GM12891 (cell line): Measurements from ENCODE around the gene SMAGP.

ENCODE experiments used
- DNase-seq: peaks from one replicate; pipeline ENCODE4 v3.0.0; 2011; ENCODE audit warnings: low spot score; ENCODE audit not compliant: insufficient read length
- FAIRE-seq: peaks from 2 replicates; lab custom pipeline; 2011; peaks lifted over from hg19 to GRCh38; lab: Jason Lieb, UNC
- PAX5 ChIP-seq: IDR thresholded peaks from 2 replicates; pipeline ENCODE4 v1.6.1; 2011; ENCODE audit warnings: low read length, moderate library complexity, mild to moderate bottlenecking; ENCODE audit not compliant: insufficient read depth, severe bottlenecking
- POLR2A ChIP-seq: IDR thresholded peaks from 2 replicates; pipeline ENCODE4 v1.6.1; 2011; ENCODE audit warnings: low read depth, low read length, control low read depth
- POLR2AphosphoS5 ChIP-seq: IDR thresholded peaks from 2 replicates; pipeline ENCODE4 v1.6.1; 2011; ENCODE audit warnings: low read depth, low read length, control low read depth
- POU2F2 ChIP-seq: IDR thresholded peaks from 2 replicates; pipeline ENCODE4 v1.6.1; 2011; ENCODE audit warnings: low read depth, mild to moderate bottlenecking, control low read depth, low read length, moderate library complexity
- SPI1 ChIP-seq: IDR thresholded peaks from 2 replicates; pipeline ENCODE4 v1.6.1; 2011; ENCODE audit warnings: low read depth, low read length, control low read depth
- TAF1 ChIP-seq: IDR thresholded peaks from 2 replicates; pipeline ENCODE4 v1.6.1; 2011; ENCODE audit warnings: low read depth, low read length, control low read depth

SMAGP gene

GRCh38 chr12:51254536-51254935 is 15.7 kb downstream of the SMAGP start:
- no peak for FAIRE-seq
- no peak for DNase-seq
- TF ChIP-seq POLR2A (no peak), POU2F2 (no peak), SPI1 (no peak), PAX5 (no peak), POLR2AphosphoS5 (no peak), TAF1 (no peak)

GRCh38 chr12:51253276-51253675 is 16.9 kb downstream of the SMAGP start:
- TF ChIP-seq PAX5, result no peak
- no peak for TF ChIP-seq POLR2AphosphoS5
- no peak for TF ChIP-seq TAF1
- TF ChIP-seq SPI1, result no peak
- no peak for TF ChIP-seq POLR2A
- no peak for TF ChIP-seq POU2F2
- no peak for FAIRE-seq

GRCh38 chr12:51247523-51248206 is 22.6 kb downstream of the SMAGP start:
- FAIRE-seq, result no peak
- TF ChIP-seq POU2F2 (no peak), PAX5 (no peak), POLR2AphosphoS5 (no peak), TAF1 (no peak), SPI1 (no peak), POLR2A (no peak)
- no peak for DNase-seq

More at GRCh38 chr12:51253276-51253675, 16.9 kb downstream of the SMAGP start:
- no peak for DNase-seq

GRCh38 chr12:51246254-51246853 is 23.9 kb downstream of the SMAGP start:
- TF ChIP-seq TAF1, result no peak
- peak; percentile 65; the same call in 1 of the 2 replicates for TF ChIP-seq POLR2AphosphoS5
- TF ChIP-seq PAX5, result no peak
- peak; percentile 57 for TF ChIP-seq POLR2A
- peak; percentile 66; the same call in 1 of the 2 replicates for TF ChIP-seq SPI1
- peak; percentile 98 for TF ChIP-seq POU2F2
- DNase-seq, result no peak
- peak; percentile 52 for FAIRE-seq

- TF ChIP-seq POLR2A (no peak; the same call in none of the 2 replicates), SPI1 (no peak), POU2F2 (no peak), TAF1 (0 out of 2 replicates have a peak, but pooled peaks have one; percentile 11), POLR2AphosphoS5 (0 out of 2 replicates have a peak, but pooled peaks have one; percentile 60), PAX5 (no peak)
- no peak for DNase-seq
- no peak for FAIRE-seq
Observed at GRCh38 chr12:51245476-51246253, 24.6 kb downstream of the SMAGP start.

GRCh38 chr12:51244269-51244668 is 25.9 kb downstream of the SMAGP start:
- FAIRE-seq (no peak), DNase-seq (no peak)
- TF ChIP-seq SPI1, result no peak
- no peak for TF ChIP-seq POLR2A
- TF ChIP-seq PAX5, result no peak
- no peak for TF ChIP-seq TAF1
- TF ChIP-seq POU2F2, result no peak
- TF ChIP-seq POLR2AphosphoS5, result no peak; the same call in 1 of the 2 replicates

- FAIRE-seq (no peak), DNase-seq (no peak)
- no peak for TF ChIP-seq PAX5
- no peak for TF ChIP-seq POU2F2
- no peak; the same call in 1 of the 2 replicates for TF ChIP-seq POLR2A
- TF ChIP-seq POLR2AphosphoS5, result no peak
- no peak for TF ChIP-seq TAF1
- TF ChIP-seq SPI1, result no peak
Observed at GRCh38 chr12:51242876-51243275, 27.3 kb downstream of the SMAGP start.

- DNase-seq (no peak), FAIRE-seq (no peak)
- TF ChIP-seq POLR2AphosphoS5 (no peak), POU2F2 (no peak), TAF1 (no peak), POLR2A (no peak), PAX5 (no peak), SPI1 (no peak)
Observed at GRCh38 chr12:51242120-51242519, 28.1 kb downstream of the SMAGP start.

- DNase-seq, result no peak
- TF ChIP-seq POU2F2 (no peak), POLR2A (no peak), POLR2AphosphoS5 (no peak), TAF1 (no peak), PAX5 (no peak), SPI1 (no peak)
- no peak for FAIRE-seq
Observed at GRCh38 chr12:51240971-51241370, 29.2 kb downstream of the SMAGP start.
